AG09319 (cell line): ENCODE results near the gene WDR41.
A peak's percentile ranks its signal among the peaks of the same experiment; 100 is the strongest.

ENCODE experiments used
- DNase-seq: peaks from one replicate; pipeline ENCODE4 v3.0.0-alpha.2; 2010; ENCODE audit warnings: low read depth; ENCODE audit errors: extremely low read depth
- CTCF ChIP-seq: IDR thresholded peaks from 2 replicates; pipeline ENCODE4 v1.5.1; 2011; ENCODE audit warnings: low read depth, mild to moderate bottlenecking, inconsistent platforms, low read length, moderate library complexity

The WDR41 gene

GRCh38 chr5:77461287-77461686, 30.8 kb downstream of the WDR41 start:
- DNase-seq: no peak
- no peak for TF ChIP-seq CTCF

- no peak for DNase-seq
- TF ChIP-seq CTCF: no peak
Measured at GRCh38 chr5:77454123-77454522, 38.0 kb downstream of the WDR41 start.

DNA sequence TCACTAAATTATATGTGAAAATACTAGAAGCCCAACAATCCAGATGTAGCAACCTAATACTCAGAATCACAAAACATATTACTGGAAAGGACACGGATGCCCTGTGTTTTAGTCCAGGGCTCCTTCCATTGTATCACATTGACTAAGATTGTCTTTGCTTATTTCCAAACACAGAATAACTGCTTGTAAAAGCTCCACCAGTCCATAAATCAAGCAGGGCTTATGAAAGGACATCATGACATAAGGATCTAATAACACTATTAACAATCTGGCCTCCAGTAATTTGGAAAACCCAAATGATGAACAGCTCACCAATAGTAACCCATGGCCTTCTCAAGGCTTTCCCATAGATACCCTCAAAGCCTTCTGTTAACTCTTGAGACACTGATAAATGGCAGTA, 39.8 kb downstream of the WDR41 start:
- no peak for DNase-seq
- TF ChIP-seq CTCF: no peak

DNA sequence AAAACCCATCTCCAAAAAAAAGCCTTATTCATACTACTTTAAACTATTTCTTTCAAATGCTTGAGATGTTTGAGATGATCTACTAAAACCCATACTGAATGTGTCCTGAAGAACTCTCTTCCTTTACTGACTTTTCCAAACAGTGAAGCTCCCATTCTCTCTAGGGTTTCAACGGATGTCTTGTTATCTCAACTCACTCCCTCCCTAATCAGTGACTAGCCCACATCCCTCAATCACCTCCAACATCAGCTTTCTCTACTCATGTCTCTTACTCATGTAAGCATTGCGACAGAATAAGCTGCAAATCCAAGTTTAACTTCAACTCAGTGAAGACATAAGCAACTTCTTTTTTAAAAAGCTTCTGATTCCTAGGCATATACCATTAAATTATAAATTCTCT, 42.1 kb downstream of the WDR41 start:
- TF ChIP-seq CTCF: no peak
- no peak for DNase-seq

DNA sequence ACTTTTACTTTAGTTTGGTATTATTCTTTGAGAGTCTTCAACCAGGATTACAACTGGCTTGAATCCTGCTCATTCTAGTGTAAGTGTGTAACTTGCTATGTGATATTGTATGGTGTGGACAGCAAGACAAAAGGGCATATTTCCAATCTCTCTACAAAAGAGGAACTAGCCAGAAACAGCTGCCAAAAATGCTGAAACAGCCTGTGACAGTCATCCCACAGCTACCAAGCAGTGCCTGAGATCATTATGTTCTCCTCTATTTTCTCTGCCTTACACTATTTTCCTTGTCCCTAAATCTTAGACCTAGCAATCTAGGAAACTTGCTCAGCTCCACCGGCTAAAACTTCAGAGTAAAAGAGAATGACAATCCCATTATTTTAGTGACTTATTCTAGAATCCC, 42.8 kb downstream of the WDR41 start:
- DNase-seq: no peak
- no peak for TF ChIP-seq CTCF

DNA sequence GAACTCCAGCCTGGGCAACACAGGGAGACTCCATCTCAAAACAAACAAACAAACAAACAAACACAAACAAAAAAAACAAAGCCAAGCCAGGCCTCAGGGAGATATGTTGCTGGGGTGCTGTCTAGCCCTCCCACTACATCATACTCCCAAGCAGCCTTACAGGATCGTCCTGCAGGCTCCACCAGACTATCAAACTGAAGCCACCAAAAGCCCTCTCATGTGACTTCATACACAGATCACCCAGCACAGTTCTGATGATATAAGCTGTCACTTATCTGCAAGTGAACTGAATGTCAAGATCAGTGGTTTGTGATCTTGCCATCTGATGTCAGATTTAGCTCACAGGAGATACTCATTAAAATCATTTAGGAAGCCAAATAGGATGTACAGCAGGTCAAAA, 43.3 kb downstream of the WDR41 start:
- DNase-seq: no peak
- no peak for TF ChIP-seq CTCF

GRCh38 chr5:77444356-77444755, 47.8 kb downstream of the WDR41 start:
- DNase-seq: peak; percentile 16
- no peak for TF ChIP-seq CTCF
